HG03196 (cell line): ENCODE data around the gene SNF8.

Source experiments
- ATAC-seq: cut with Tn5 transposase; IDR thresholded peaks from one replicate; pipeline ENCODE4 v1.9.1; 2021; ENCODE audit not compliant: unreplicated experiment

The SNF8 gene

GRCh38 chr17:48892940-48893645 is 51.5 kb downstream of the SNF8 start:
- ATAC-seq = no peak

GRCh38 chr17:48890086-48890485 is 54.6 kb downstream of the SNF8 start:
- ATAC-seq = no peak

GRCh38 chr17:48883171-48883570 is 61.5 kb downstream of the SNF8 start:
- no peak for ATAC-seq

GRCh38 chr17:48882272-48882671 is 62.4 kb downstream of the SNF8 start:
- ATAC-seq = no peak
